Skeletal muscle tissue (tissue), 4 donors: ENCODE data around the gene FRAS1. TPM values are rescaled to one million over a fixed set of nuclear protein-coding genes. Genes with fewer than 3 reads are reported as not detected.

Experiments
- H3K27ac ChIP-seq: one replicate; pipeline ENCODE4 v1.7.0; 2013; ENCODE audit warnings: mild to moderate bottlenecking, low read depth, low read length, inconsistent platforms
- H3K27me3 ChIP-seq, 3 donors: one replicate each; pipeline ENCODE4 v1.7.0; 2013; ENCODE audit warnings: low read length in 3 of 3; ENCODE audit not compliant: control insufficient read depth in 3 of 3, insufficient read depth in 3 of 3
- H3K36me3 ChIP-seq, 3 donors: one replicate each; pipeline ENCODE4 v1.7.0; 2013; ENCODE audit warnings: low read length in 3 of 3; ENCODE audit not compliant: control insufficient read depth in 3 of 3, insufficient read depth in 3 of 3
- H3K4me1 ChIP-seq, 3 donors: one replicate each; pipeline ENCODE4 v1.7.0; 2013; ENCODE audit warnings: low read length in 3 of 3, mild to moderate bottlenecking in 3 of 3; ENCODE audit not compliant: control insufficient read depth in 3 of 3, insufficient read depth in 3 of 3
- H3K4me3 ChIP-seq, 3 donors: one replicate each; pipeline ENCODE4 v1.7.0; 2013; ENCODE audit warnings: low read length in 3 of 3
- H3K9ac ChIP-seq, 3 donors: one replicate each; pipeline ENCODE4 v1.7.0; 2013; ENCODE audit warnings: low read length in 3 of 3, mild to moderate bottlenecking in 3 of 3, moderate library complexity in 2 of 3, low read depth in 1 of 3
- H3K9me3 ChIP-seq, 3 donors: one replicate each; pipeline ENCODE4 v1.7.0; 2013; ENCODE audit warnings: low read length in 3 of 3; ENCODE audit not compliant: control insufficient read depth in 3 of 3
- total RNA-seq: library from RNA; depleted of rRNA; stranded (reverse); fragments of >200 nt; gene quantifications from one replicate; pipeline ENCODE4 v1.2.3, GENCODE V29; 2014
- donor health status: Osteomylitis.

FRAS1 gene
- total RNA-seq, 1 donor from 2014 or later: 15.1 TPM

DNA sequence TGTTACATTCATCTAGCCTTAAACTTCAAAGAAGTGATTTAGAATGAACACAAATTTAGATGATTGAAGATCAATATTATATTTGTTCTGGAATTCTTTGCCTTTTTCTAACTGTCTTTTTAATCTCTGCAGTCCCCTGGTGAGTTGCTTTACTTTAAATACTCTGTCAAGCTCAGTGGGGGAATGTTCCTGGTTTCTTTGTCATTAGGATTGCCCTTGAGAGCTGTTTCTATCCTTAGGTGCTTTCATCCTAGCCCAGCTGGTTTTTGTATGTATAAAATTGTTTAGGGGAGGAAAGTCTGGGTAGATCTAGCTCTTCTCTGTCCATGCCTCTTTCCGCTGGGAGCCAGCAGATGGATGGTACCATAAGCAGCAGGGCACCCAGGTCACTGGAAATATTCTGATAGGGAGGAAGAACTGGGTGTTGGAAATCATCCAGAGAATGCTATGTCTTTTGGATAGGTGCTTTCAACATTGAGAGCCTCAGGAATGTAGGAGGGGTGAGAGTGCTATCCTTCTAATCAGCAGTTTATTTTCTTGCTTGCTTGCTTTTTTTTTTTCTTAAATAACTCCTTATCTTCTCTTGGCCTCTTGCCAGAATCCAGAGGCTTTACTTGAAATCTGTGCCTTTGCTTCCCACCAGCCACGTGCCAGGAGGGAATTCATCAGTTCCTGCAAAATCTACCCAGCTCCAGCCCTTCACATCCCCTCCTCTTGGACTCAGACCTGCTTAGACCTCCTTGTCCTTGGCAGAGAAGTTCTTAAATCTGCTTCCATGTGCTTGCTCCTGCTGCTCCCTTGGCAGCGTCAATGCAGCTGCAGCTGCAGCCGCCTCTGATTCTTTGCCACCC, 279.2 kb downstream of the FRAS1 start:
- no peaks in the 10 kb centered on the region for H3K9me3 ChIP-seq
- no peak overlapping the region for H3K27ac ChIP-seq
- peaks cover 0 to 2% (median 0%) of the 10 kb centered on the region in 3 donors for H3K36me3 ChIP-seq
- peaks cover 3 to 5% (median 3%) of the 10 kb centered on the region in 3 donors for H3K4me1 ChIP-seq
- H3K27me3 ChIP-seq: no peaks in the 10 kb centered on the region
- no peak overlapping the region for H3K9ac ChIP-seq
- H3K4me3 ChIP-seq: no peak overlapping the region

DNA sequence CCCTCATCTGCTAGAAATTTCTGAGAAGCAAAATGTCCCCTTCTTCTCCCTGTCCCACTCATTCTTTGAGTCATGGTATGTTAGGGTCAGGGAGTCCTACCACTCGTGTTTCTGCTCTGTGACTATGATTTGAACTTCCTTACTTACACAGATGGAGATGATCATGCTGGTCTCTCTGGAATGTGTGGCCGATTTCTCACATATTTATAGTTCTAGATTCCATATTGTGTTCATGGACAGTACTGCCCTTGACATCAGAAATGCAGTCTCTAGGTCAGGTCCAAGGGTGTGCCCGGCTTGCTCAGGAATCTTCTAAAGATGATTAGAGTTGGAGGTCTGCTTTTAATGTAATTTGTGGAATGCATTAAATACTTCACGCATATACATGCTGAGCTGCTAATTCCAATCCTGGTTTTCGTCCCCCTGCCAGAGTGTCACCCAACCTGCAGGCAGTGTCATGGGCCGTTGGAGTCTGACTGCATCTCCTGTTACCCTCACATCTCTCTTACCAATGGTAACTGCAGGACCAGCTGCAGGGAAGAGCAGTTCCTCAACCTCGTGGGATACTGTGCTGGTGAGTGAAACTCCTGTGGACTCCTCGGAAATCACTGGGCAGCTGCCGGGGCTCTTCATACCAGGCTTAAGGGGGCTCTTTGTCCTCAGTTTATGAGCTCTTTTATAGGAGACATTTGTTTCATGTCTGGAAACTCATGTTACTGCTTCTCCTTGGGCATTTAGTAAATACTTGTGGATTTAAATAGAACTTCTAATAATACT, 280.3 kb downstream of the FRAS1 start:
- Histone ChIP-seq H3K4me1 (peaks cover 3 to 6% (median 3%) of the 10 kb centered on the region in 3 donors), H3K4me3 (no peak overlapping the region), H3K27me3 (no peaks in the 10 kb centered on the region), H3K9me3 (no peaks in the 10 kb centered on the region), H3K9ac (no peak overlapping the region), H3K27ac (no peak overlapping the region), H3K36me3 (peaks cover 0 to 2% (median 0%) of the 10 kb centered on the region in 3 donors)

DNA sequence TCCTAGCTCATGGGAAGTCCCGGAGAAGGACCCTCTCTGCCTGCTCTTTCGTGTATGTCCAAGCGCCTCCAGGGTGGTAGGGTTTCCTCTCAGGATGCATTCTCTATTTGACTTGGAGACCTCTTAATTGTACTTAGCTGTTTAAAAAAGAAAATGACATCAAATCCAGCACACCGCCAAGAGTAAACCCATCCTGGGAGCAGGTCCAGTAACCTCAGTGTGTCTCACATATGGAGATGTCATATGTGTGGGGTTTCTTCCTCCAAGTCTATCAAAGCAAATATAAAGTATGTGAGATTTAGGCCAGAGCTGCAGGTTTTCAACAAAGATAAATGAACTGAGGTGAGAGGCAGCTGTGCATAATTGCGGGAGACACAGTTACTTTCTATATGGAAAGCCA, 285.0 kb downstream of the FRAS1 start:
- Histone ChIP-seq H3K27me3 (no peaks in the 10 kb centered on the region), H3K27ac (no peak overlapping the region), H3K36me3 (no peaks in the 10 kb centered on the region), H3K9me3 (no peaks in the 10 kb centered on the region), H3K9ac (no peak overlapping the region), H3K4me1 (peaks cover 0 to 13% (median 2%) of the 10 kb centered on the region in 3 donors), H3K4me3 (no peak overlapping the region)

DNA sequence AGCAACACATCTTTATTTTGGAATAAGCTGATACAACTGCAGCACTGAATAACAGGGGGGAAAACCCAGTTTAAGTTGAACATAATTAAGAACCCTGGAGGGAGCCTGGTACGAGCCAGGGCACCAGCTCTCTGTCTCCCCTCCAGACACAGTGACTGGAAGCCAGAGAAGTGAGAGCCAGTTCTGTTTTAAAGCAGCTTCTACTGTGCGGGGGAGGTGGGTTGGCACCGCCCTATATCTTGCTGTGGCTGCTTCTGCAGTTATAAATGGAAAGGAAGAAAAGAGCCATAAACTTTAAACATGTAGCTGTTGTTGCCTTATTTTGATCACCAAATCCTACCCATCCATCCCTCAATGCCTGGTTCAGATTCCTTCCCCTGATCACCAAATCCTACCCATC, 286.6 kb downstream of the FRAS1 start:
- H3K9ac ChIP-seq: no peak overlapping the region
- peaks cover 0 to 13% (median 2%) of the 10 kb centered on the region in 3 donors for H3K4me1 ChIP-seq
- H3K9me3 ChIP-seq: no peaks in the 10 kb centered on the region
- no peaks in the 10 kb centered on the region for H3K36me3 ChIP-seq
- H3K27ac ChIP-seq: no peak overlapping the region
- no peaks in the 10 kb centered on the region for H3K27me3 ChIP-seq
- H3K4me3 ChIP-seq: no peak overlapping the region

DNA sequence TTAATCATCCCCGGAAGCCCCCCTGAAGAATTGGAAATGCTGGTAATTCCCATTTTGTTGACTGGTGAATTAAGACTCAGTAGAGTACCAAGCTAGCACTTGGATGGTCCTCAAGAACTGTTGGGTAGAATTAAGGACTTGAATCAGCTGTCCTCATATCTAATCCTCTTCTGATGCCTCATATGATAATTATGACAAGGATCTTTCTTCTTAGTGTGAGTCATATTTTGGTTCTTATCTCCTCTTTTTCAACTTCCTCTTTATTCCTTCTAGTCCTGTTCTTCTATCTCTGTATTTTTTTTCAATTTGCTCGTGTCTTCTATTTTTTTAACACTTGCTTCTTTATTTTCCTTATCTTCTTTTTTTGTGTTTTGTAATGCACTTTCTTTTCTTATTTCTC, 288.1 kb downstream of the FRAS1 start:
- H3K27ac ChIP-seq: no peak overlapping the region
- peaks cover 0 to 13% (median 2%) of the 10 kb centered on the region in 3 donors for H3K4me1 ChIP-seq
- no peaks in the 10 kb centered on the region for H3K36me3 ChIP-seq
- H3K9ac ChIP-seq: no peak overlapping the region
- H3K27me3 ChIP-seq: no peaks in the 10 kb centered on the region
- H3K9me3 ChIP-seq: no peaks in the 10 kb centered on the region
- H3K4me3 ChIP-seq: no peak overlapping the region

DNA sequence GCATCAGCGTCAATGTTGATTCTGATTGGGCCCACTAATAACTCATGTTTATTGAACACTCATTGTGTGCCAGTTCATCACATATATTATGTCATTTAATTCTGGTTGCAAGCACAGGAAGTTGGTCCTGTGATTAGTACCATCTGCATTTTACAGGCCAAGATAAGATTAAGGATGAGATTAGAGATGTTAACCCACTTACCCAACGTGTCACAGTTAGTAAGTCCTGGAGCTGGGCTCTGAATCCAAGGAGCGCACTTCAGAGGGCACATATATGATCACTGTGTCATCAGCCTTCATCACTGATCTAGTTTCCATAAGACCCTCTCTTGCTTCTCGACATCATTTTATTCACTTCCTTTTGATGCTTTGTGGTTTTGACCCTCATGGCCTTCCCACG, 289.1 kb downstream of the FRAS1 start:
- H3K27ac ChIP-seq: no peak overlapping the region
- H3K9ac ChIP-seq: no peak overlapping the region
- H3K27me3 ChIP-seq: no peaks in the 10 kb centered on the region
- no peak overlapping the region for H3K4me3 ChIP-seq
- peaks cover 0 to 13% (median 2%) of the 10 kb centered on the region in 3 donors for H3K4me1 ChIP-seq
- no peaks in the 10 kb centered on the region for H3K36me3 ChIP-seq
- no peaks in the 10 kb centered on the region for H3K9me3 ChIP-seq

DNA sequence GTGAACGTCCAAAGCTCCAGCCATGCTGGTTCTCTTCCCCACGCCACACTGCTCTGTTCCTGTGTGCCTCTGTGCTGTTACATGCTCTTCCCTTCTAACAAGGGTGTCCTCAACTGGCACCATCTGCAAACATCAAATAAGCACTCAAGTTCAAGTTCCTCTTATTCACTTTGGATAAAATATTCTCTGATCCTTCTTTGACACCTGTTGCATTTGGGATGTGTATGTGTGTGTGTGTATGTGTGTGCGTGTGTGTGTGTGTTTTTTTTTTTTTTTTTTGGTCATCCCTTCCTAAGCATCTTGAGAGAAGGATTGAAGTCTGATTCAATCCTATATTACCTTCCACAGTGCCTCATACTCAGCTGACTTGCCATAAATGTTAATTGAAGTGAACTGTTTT, 290.4 kb downstream of the FRAS1 start:
- H3K4me1 ChIP-seq: peaks cover 0 to 7% (median 2%) of the 10 kb centered on the region in 3 donors
- H3K9me3 ChIP-seq: no peaks in the 10 kb centered on the region
- no peaks in the 10 kb centered on the region for H3K36me3 ChIP-seq
- H3K4me3 ChIP-seq: no peak overlapping the region
- no peak overlapping the region for H3K9ac ChIP-seq
- H3K27ac ChIP-seq: no peak overlapping the region
- no peaks in the 10 kb centered on the region for H3K27me3 ChIP-seq

DNA sequence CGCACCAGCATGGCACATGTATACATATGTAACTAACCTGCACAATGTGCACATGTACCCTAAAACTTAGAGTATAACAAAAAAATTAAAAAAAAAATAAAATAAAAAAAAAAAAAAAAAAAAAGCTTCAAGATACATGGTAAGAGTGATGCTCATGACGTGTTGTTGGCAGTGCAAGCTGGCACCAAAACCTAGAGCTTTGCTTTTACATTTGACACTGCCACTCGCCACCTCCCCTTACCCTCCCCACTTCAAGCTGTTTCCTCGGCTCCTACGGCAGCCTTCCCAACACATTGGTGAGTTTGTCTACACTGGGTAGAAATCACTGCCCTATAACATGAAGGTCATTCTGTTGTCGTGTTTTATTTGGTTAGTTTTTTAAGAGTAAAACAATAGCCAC, 296.8 kb downstream of the FRAS1 start:
- H3K4me3 ChIP-seq: no peak overlapping the region
- no peak overlapping the region for H3K9ac ChIP-seq
- H3K4me1 ChIP-seq: no peaks in the 10 kb centered on the region
- H3K27me3 ChIP-seq: no peaks in the 10 kb centered on the region
- H3K9me3 ChIP-seq: no peaks in the 10 kb centered on the region
- H3K36me3 ChIP-seq: no peaks in the 10 kb centered on the region
- H3K27ac ChIP-seq: no peak overlapping the region

DNA sequence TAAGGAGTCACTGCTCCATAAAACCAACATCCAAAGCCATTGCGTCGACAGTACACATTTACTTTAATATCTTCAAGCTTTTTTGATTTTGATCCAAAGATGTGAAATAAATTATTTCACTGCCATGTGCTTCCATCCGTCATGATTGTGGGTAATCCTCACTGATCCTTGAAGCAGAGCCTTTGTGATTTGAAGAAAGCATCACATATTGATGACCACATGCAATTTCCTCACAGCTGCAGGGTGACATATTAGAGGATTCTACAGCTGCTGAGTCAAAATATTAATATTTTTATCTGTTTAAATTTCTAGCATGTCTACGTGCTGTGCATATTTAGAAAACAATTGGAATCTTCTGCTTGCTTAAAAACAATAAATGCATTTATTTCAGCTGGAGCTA, 297.7 kb downstream of the FRAS1 start:
- Histone ChIP-seq H3K4me1 (no peaks in the 10 kb centered on the region), H3K27ac (no peak overlapping the region), H3K9ac (no peak overlapping the region), H3K27me3 (no peaks in the 10 kb centered on the region), H3K9me3 (no peaks in the 10 kb centered on the region), H3K36me3 (no peaks in the 10 kb centered on the region), H3K4me3 (no peak overlapping the region)

DNA sequence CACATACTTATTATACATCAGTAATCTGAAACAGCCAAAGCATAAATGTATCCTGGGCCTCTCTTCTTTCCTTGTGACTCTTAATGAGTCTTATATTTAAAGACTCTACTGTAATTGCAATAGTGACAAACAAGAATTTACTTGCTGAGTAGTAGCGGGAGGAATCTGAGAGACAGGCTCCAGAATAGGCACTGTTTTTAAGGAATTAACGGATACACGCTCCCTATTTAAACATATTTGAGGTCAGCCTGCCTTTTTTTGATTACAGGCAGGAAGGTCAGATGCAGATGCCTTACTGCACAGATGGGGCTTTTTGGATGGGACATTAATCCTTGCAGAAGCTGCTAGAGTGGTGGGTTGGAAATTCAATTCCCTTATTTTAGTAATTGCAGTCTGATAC, 298.2 kb downstream of the FRAS1 start:
- H3K9ac ChIP-seq: no peak overlapping the region
- H3K4me3 ChIP-seq: no peak overlapping the region
- H3K4me1 ChIP-seq: no peaks in the 10 kb centered on the region
- H3K9me3 ChIP-seq: no peaks in the 10 kb centered on the region
- H3K36me3 ChIP-seq: no peaks in the 10 kb centered on the region
- H3K27ac ChIP-seq: no peak overlapping the region
- H3K27me3 ChIP-seq: no peaks in the 10 kb centered on the region
